SK-N-MC (cell line): ENCODE measurements around the gene BRINP3.

Experiments used
- DNase-seq: peaks from one replicate; pipeline ENCODE4 v3.0.0-alpha.2; 2011; ENCODE audit warnings: low read depth, low spot score
- H3K27ac ChIP-seq: fragments of 200-600 bp; sonication (generic); 2 replicates; pipeline ENCODE4 v1.5.1; 2016; ENCODE audit warnings: mixed run types
- H3K36me3 ChIP-seq: fragments of 200-600 bp; sonication (generic); 2 replicates; pipeline ENCODE4 v1.6.1; 2017; ENCODE audit warnings: antibody characterized with exemption, low read length, mixed read lengths; ENCODE audit not compliant: insufficient read depth
- H3K4me3 ChIP-seq: fragments of 200-600 bp; sonication (generic); 2 replicates; pipeline ENCODE4 v1.5.1; 2016
- H3K9ac ChIP-seq: fragments of 200-600 bp; sonication (generic); 2 replicates; pipeline ENCODE4 v1.8.0; 2017; ENCODE audit warnings: mixed run types, mixed read lengths; ENCODE audit not compliant: insufficient read length
- H3K9me3 ChIP-seq: fragments of 200-600 bp; sonication (generic); 2 replicates; pipeline ENCODE4 v1.6.1; 2017; ENCODE audit warnings: low read depth, mild to moderate bottlenecking, antibody characterized with exemption, low read length, moderate library complexity, mixed read lengths
- EZH2 ChIP-seq: fragments of 200-600 bp; sonication (generic); IDR thresholded peaks from one replicate; pipeline ENCODE4 v1.6.1; 2017; ENCODE audit warnings: antibody characterized with exemption
- FOXP2 ChIP-seq: optimal IDR thresholded peaks from 2 replicates; pipeline ENCODE3; 2011; ENCODE audit warnings: mild to moderate bottlenecking, moderate library complexity; ENCODE audit not compliant: insufficient read depth; ENCODE audit errors: extremely low read length, control extremely low read depth
- POLR2AphosphoS5 ChIP-seq: IDR thresholded peaks from 2 replicates; pipeline ENCODE4 v1.6.1; 2012; ENCODE audit warnings: mild to moderate bottlenecking, low read depth, low read length, borderline replicate concordance

The BRINP3 gene

DNA sequence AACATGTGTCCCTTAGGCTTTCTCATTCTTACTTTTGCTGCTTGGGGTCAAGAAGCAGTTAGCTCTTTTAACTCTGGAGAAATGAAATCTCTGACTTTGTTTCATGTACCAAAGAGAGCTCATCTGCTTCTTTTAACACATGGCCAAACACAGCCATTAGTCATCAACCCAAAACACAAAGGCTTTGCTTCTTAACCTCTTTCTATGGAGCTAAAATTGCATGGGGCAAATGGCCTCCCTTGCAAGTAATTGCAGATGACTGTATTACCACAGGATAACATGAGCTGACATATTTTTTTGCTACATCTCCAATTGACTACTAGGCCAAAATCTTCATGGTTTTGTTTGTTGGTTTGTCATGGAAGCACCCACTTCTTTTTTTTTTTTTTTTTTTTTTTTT, 300.9 kb downstream of the BRINP3 start:
- TF ChIP-seq FOXP2 (no peak), POLR2AphosphoS5 (no peak), EZH2 (no peak)
- Histone ChIP-seq H3K36me3 (no peaks in the 10 kb centered on the region), H3K9ac (no peak overlapping the region), H3K27ac (no peak overlapping the region), H3K9me3 (no peaks in the 10 kb centered on the region), H3K4me3 (no peak overlapping the region)
- DNase-seq: no peak

DNA sequence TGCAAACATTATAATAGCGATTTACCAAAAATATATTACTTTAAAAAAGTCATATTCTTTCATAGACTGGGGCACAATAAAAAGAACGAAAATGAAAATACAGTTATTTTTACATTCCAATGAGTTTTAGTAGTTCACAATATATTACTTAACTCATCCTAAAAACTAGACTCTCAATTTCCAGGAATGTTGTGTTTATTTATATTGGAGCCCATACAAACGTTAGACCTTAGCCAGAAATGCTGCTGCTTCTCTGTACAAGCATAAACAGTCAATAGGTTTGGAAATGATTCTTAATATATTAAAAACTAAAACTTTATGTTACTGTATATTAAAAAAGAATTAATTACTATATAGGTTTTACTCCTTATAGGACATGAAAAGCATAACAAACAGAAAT, 302.3 kb downstream of the BRINP3 start:
- H3K9me3 ChIP-seq: no peaks in the 10 kb centered on the region
- H3K9ac ChIP-seq: no peak overlapping the region
- H3K4me3 ChIP-seq: no peak overlapping the region
- no peak for DNase-seq
- no peak for TF ChIP-seq FOXP2
- TF ChIP-seq POLR2AphosphoS5: no peak
- no peaks in the 10 kb centered on the region for H3K36me3 ChIP-seq
- H3K27ac ChIP-seq: no peak overlapping the region

DNA sequence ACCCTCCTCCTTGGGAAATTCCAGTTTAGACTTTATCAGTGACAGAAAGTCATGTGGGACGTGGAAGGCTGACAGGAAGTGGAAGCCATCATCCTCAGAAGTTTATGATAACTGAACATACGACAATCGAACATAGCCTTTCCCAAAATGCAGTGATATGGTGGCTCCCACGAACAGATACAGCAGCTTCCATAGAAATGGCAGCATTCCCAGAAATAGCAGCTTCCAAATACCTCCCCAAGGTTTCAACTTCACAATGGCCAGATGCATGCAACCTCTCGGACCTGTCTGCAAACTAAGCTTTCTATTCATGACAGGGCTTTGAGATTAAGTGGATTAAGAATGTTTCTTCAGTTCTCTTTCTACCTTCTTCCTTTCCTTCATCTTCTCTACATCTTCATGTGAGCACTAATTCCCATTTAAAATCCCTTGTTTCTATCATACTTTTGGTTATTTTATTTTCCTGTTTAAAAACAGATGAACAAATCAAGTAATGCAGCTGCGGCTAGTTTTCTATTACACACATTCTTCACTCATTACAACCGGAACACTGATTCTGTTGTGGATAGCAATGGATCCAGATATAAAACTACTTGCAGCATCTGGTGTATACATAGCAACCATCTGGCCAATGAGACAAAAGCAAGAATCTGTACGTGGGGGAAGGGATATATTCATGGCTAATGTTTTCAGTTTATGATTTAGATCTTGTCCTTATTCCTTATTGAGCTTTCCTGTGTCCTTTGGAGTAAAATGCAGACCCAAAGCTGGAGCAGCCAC, 304.8 kb downstream of the BRINP3 start:
- Histone ChIP-seq H3K4me3 (no peak overlapping the region), H3K9ac (no peak overlapping the region), H3K27ac (no peak overlapping the region), H3K9me3 (no peaks in the 10 kb centered on the region), H3K36me3 (no peaks in the 10 kb centered on the region)
- TF ChIP-seq EZH2: no peak
- TF ChIP-seq POLR2AphosphoS5: no peak
- TF ChIP-seq FOXP2: no peak
- no peak for DNase-seq

DNA sequence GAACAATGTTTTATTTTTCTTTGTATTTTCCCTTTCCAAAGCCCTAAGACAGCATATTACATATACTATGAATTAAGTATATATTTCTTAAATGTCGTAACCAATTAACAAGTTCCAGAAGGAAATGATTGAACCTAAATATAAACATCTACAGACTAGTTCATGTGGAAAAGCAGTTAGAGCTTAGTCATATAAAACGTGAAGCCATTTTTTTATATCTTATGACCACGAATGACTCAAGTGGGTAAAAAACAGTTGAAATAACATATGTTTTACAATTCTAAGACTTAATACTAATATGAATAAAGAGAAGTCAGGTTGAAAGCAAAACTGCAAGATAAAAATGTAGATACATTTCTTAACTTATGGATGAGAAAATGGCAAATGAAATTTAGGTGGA, 307.3 kb downstream of the BRINP3 start:
- no peaks in the 10 kb centered on the region for H3K36me3 ChIP-seq
- TF ChIP-seq POLR2AphosphoS5: no peak
- H3K9ac ChIP-seq: no peak overlapping the region
- no peak overlapping the region for H3K4me3 ChIP-seq
- DNase-seq: no peak
- H3K27ac ChIP-seq: peak overlapping the region; percentile 83
- H3K9me3 ChIP-seq: no peaks in the 10 kb centered on the region

DNA sequence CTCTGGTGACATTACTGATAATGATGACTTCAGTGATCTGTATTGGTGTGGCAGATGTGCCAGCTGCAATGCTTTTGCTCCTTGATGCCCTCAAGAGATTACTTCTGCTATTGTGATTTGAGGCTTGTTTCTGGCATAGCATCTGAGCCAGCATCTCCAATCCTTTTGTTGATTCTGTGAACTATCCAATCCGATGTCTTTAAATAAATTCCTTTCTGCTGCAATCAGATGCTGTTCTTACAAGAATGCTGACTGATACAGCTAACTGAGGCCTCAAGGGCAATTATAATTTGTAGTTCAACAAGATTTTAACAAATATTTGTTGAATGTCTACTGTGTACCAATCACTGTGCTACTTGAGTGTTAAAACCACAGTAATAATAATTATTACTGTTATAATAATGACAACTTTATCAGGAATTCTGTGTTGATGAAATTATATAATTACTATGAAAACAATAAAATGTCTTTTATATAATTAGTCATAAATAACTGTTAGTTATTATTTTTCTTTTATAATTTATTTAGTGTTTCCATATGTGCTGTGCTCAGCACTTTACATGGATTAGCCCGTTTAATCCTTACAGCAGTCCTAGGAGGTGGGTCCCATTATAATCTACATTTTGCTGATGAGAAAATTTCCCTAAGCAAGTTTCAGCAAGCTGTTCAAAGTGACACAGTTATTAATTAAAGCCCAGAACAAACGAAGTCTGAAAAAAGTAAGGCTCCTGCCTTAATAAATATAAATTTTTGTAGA, 308.2 kb downstream of the BRINP3 start:
- peak overlapping the region; percentile 83 for H3K27ac ChIP-seq
- TF ChIP-seq FOXP2: no peak
- no peak for TF ChIP-seq EZH2
- no peak for TF ChIP-seq POLR2AphosphoS5
- no peak for DNase-seq

DNA sequence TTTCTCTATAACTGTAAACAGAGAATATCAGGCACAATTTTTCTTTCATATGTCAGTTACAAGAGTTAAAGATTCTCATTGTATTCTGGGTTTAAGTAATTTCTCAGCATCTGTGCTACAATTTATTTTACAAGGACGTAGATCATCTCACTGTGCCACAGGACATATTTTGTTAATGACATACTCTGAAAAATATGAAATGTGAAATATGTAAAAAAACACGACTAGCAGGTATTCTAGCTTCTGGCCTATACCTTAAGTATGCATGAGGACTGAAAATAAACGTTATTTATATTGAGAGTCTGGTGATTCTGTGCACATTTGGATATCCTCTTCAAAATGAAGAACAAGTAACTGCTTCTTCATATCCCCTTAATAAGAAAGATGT, 308.8 kb downstream of the BRINP3 start:
- H3K36me3 ChIP-seq: no peaks in the 10 kb centered on the region
- TF ChIP-seq POLR2AphosphoS5: no peak
- no peak for TF ChIP-seq EZH2
- TF ChIP-seq FOXP2: no peak
- H3K27ac ChIP-seq: peak overlapping the region; percentile 72
- no peak for DNase-seq
- H3K9me3 ChIP-seq: no peaks in the 10 kb centered on the region
- no peak overlapping the region for H3K4me3 ChIP-seq
- H3K9ac ChIP-seq: no peak overlapping the region

More for the DNA sequence above, 308.2 kb downstream of the BRINP3 start:
- H3K4me3 ChIP-seq: no peak overlapping the region
- no peaks in the 10 kb centered on the region for H3K36me3 ChIP-seq
- H3K9me3 ChIP-seq: no peaks in the 10 kb centered on the region
- no peak overlapping the region for H3K9ac ChIP-seq

DNA sequence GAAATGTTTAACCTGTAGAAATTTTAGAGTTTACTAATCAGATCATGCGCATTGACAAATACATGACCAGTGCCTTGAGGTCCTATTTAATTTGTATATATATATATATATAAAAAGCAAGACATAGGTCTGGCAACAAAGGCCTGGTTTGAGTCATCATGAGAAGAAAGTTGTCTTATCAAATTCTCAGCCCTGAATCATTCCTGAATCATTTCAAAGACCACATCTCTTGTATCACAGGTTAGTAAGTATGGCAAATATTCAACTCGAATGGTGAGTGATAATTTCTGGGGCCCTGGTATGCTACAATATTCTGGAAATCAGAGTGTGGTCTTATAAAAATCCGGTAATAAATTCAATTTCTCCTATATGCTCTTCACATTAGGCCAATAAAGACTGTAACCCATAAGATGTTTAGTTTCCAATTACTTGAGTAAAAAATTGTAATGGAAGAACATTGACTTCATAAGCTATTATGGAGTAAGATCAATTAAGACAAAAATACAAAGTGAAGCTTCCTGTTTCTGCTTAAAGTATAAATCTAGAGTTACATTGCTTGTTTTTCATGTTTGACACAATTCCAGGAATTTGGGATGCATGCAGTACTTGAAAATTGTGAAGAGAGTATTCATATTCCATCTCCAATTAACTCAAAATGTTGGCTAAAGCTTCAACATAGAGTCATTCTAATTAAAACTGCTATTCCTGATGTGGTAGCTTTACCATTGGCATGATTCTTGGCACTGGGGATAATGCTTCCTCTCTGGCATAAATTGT, 309.4 kb downstream of the BRINP3 start:
- no peak for DNase-seq
- Histone ChIP-seq H3K9ac (no peak overlapping the region), H3K9me3 (no peaks in the 10 kb centered on the region), H3K36me3 (no peaks in the 10 kb centered on the region), H3K27ac (peak overlapping the region; percentile 72), H3K4me3 (no peak overlapping the region)
- TF ChIP-seq POLR2AphosphoS5 (no peak), FOXP2 (no peak), EZH2 (no peak)

DNA sequence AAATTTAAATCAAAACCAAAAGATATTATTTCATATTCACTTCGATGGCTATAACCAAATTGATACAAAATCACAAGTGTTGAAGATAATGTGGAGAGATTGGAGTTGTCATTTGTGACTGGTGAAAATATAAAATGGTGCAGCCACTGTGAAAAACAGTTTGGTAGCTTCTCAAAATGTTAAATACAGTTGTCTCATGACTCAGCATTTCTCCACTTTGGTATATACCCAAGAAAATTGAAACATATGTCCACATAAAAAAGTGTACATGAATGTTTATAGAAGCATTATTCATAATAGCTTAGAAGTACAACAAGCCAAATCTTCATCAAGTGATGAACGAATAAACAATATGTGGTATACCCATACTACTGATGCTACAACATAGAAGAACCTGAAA, 318.5 kb downstream of the BRINP3 start:
- no peak for TF ChIP-seq FOXP2
- no peak for TF ChIP-seq EZH2
- no peak for TF ChIP-seq POLR2AphosphoS5
- no peak for DNase-seq
- H3K36me3 ChIP-seq: no peaks in the 10 kb centered on the region
- no peak overlapping the region for H3K9ac ChIP-seq
- no peak overlapping the region for H3K27ac ChIP-seq
- no peaks in the 10 kb centered on the region for H3K9me3 ChIP-seq
- H3K4me3 ChIP-seq: no peak overlapping the region
